SK-N-SH (cell line): ENCODE measurements around the gene CCDC69. TPM values are rescaled to one million over a fixed set of nuclear protein-coding genes. Genes with fewer than 3 reads are reported as not detected.

ENCODE experiments used
- CTCF ChIA-PET: fragments of 300-600, 350-600 bp; formaldehyde crosslinking; extraction: SDS; loops from one replicate; lab custom pipeline; 2021; lab: Yijun Ruan, JAX
- POLR2A ChIA-PET: fragments of 350-600 bp; sonication (Branson Sonifier 250); formaldehyde crosslinking; extraction: SDS; loops from one replicate; lab custom pipeline; 2020; ENCODE audit warnings: antibody characterized with exemption, inconsistent platforms; lab: Yijun Ruan, JAX
- DNase-seq: peaks from one replicate; pipeline ENCODE4 v3.0.0; 2012
- H2AFZ ChIP-seq: fragments of 200-600 bp; sonication (generic); 2 replicates; pipeline ENCODE4 v1.8.1; 2016; ENCODE audit warnings: antibody characterized with exemption, mild to moderate bottlenecking, low read depth
- H3F3A ChIP-seq: fragments of 200-600 bp; sonication (generic); replicated peaks from 2 replicates; pipeline ENCODE3; 2016; ENCODE audit warnings: antibody characterized with exemption, mild to moderate bottlenecking; ENCODE audit not compliant: insufficient read depth
- H3K27ac ChIP-seq, 2 experiments: fragments of 200-500 bp in 1 of 2; fragments of 200-600 bp in 1 of 2; sonication (Bioruptor generic) in 1 of 2; sonication (generic), shearing (Covaris generic) in 1 of 2; 2 replicates each; pipeline versions ENCODE4 v1.5.1 to v1.6.1; 2014 to 2016; ENCODE audit warnings: low read depth in 2 of 2, inconsistent platforms in 1 of 2, low read length in 1 of 2, mild to moderate bottlenecking in 1 of 2, mixed read lengths in 1 of 2
- H3K27me3 ChIP-seq: fragments of 200-600 bp; sonication (generic), shearing (Covaris generic); 2 replicates; pipeline ENCODE4 v1.6.1; 2016; ENCODE audit warnings: mixed run types; ENCODE audit not compliant: insufficient read depth
- H3K36me3 ChIP-seq, 2 experiments: fragments of 200-500 bp in 1 of 2; fragments of 200-600 bp in 1 of 2; sonication (Bioruptor generic) in 1 of 2; sonication (generic) in 1 of 2; replicated peaks in 1 of 2; 2 replicates each; pipeline versions ENCODE3 to v1.5.1; 2014 to 2016; ENCODE audit warnings: low read length in 1 of 2, mild to moderate bottlenecking in 1 of 2; ENCODE audit not compliant: insufficient read depth in 2 of 2, control insufficient read depth in 1 of 2
- H3K4me1 ChIP-seq, 2 experiments: fragments of 200-500 bp in 1 of 2; fragments of 200-600 bp in 1 of 2; sonication (Bioruptor generic) in 1 of 2; sonication (generic), shearing (Covaris generic) in 1 of 2; 2 replicates each; pipeline versions ENCODE4 v1.5.1 to v1.6.1; 2014 to 2016; ENCODE audit warnings: low read depth in 1 of 2, low read length in 1 of 2, mixed run types in 1 of 2; ENCODE audit not compliant: insufficient read depth in 2 of 2, control insufficient read depth in 1 of 2
- H3K4me2 ChIP-seq: fragments of 200-600 bp; sonication (generic), shearing (Covaris generic); 2 replicates; pipeline ENCODE4 v1.6.1; 2017; ENCODE audit warnings: mixed run types
- H3K4me3 ChIP-seq, 2 experiments: fragments of 200-500 bp in 1 of 2; fragments of 200-600 bp in 1 of 2; sonication (Bioruptor generic) in 1 of 2; sonication (generic), shearing (Covaris generic) in 1 of 2; 2 replicates each; pipeline versions ENCODE4 v1.5.1 to v1.8.1; 2014 to 2016; ENCODE audit warnings: low read depth in 2 of 2, inconsistent platforms in 1 of 2, low read length in 1 of 2, mild to moderate bottlenecking in 1 of 2, mixed read lengths in 1 of 2, moderate library complexity in 1 of 2
- H3K79me2 ChIP-seq: fragments of 200-600 bp; sonication (generic); 2 replicates; pipeline ENCODE4 v1.8.1; 2017; ENCODE audit warnings: mild to moderate bottlenecking; ENCODE audit not compliant: insufficient read depth
- H3K9ac ChIP-seq: fragments of 200-600 bp; sonication (generic); 2 replicates; pipeline ENCODE4 v1.6.1; 2017; ENCODE audit warnings: mixed run types
- H3K9me2 ChIP-seq: fragments of 200-600 bp; sonication (generic); 2 replicates; pipeline ENCODE4 v1.6.1; 2017; ENCODE audit warnings: mixed run types
- H3K9me3 ChIP-seq: fragments of 200-600 bp; sonication (generic); 2 replicates; pipeline ENCODE4 v1.6.1; 2017; ENCODE audit warnings: mixed run types, mild to moderate bottlenecking, moderate library complexity
- H4K20me1 ChIP-seq: fragments of 200-600 bp; sonication (generic); 2 replicates; pipeline ENCODE4 v1.6.1; 2017; ENCODE audit warnings: mild to moderate bottlenecking, mixed run types; ENCODE audit not compliant: insufficient read depth
- CHD2 ChIP-seq: fragments of 150-350 bp; IDR thresholded peaks from 2 replicates; pipeline ENCODE4 v1.6.1; 2018; ENCODE audit warnings: low read length; ENCODE audit not compliant: partially characterized antibody
- FOXJ3 ChIP-seq: sonication (generic); formaldehyde crosslinking; IDR thresholded peaks from 2 replicates; pipeline ENCODE4 v1.5.1; 2020; ENCODE audit warnings: mild to moderate bottlenecking, missing genetic modification reagents
- FOXM1 ChIP-seq: IDR thresholded peaks from 2 replicates; pipeline ENCODE4 v1.4.0; 2012; ENCODE audit warnings: low read depth, mild to moderate bottlenecking
- NFIC ChIP-seq: IDR thresholded peaks from 2 replicates; pipeline ENCODE4 v1.4.0; 2012; ENCODE audit warnings: borderline replicate concordance
- RCOR1 ChIP-seq: fragments of 150-350 bp; IDR thresholded peaks from 2 replicates; pipeline ENCODE4 v1.6.1; 2017; ENCODE audit warnings: antibody characterized with exemption, low read length
- SMC3 ChIP-seq: IDR thresholded peaks from 2 replicates; pipeline ENCODE4 v1.6.1; 2012; ENCODE audit warnings: low read depth, low read length, improper control_type of control experiment
- TEAD4 ChIP-seq: IDR thresholded peaks from 2 replicates; pipeline ENCODE4 v1.4.0; 2012; ENCODE audit warnings: mild to moderate bottlenecking, borderline replicate concordance; ENCODE audit not compliant: insufficient read depth
- YY1 ChIP-seq: IDR thresholded peaks from 2 replicates; pipeline ENCODE4 v1.4.0; 2012; ENCODE audit warnings: low read depth, mild to moderate bottlenecking
- ZBTB33 ChIP-seq: IDR thresholded peaks from 2 replicates; pipeline ENCODE4 v1.4.0; 2012; ENCODE audit warnings: low read depth, borderline replicate concordance
- WGBS: methylation state at CpG from one replicate; pipeline ENCODE4 v1.1.6; 2017; ENCODE audit warnings: low lambda C conversion rate; 5-methylcytosine and 5-hydroxymethylcytosine counted together
- polyA plus RNA-seq, 3 experiments: library from polyadenylated mRNA; depleted of rRNA; stranded (reverse); fragments of >200 nt; gene quantifications; 2 replicates each; pipeline ENCODE4 v1.2.3, GENCODE V29; 2012
- TF ChIP-seq, protein P1 (sequence below): fragments of 150-350 bp; IDR thresholded peaks from 2 replicates; pipeline ENCODE4 v1.6.1; 2017; ENCODE audit warnings: antibody characterized with exemption, low read length, low read depth, borderline replicate concordance

The CCDC69 gene
- polyA plus RNA-seq, 1 of the 3 experiments (the other 2 are of a cell fraction) = 0.38 TPM

GRCh38 chr5:151181818-151182523 lies 41.9 kb downstream of the CCDC69 start (continued):
- TF ChIP-seq CHD2 (no peak), YY1 (no peak), SMC3 (no peak), FOXM1 (no peak), TEAD4 (no peak), RCOR1 (no peak)
- TF ChIP-seq, protein P1, sequence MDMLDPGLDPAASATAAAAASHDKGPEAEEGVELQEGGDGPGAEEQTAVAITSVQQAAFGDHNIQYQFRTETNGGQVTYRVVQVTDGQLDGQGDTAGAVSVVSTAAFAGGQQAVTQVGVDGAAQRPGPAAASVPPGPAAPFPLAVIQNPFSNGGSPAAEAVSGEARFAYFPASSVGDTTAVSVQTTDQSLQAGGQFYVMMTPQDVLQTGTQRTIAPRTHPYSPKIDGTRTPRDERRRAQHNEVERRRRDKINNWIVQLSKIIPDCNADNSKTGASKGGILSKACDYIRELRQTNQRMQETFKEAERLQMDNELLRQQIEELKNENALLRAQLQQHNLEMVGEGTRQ = no peak

DNA sequence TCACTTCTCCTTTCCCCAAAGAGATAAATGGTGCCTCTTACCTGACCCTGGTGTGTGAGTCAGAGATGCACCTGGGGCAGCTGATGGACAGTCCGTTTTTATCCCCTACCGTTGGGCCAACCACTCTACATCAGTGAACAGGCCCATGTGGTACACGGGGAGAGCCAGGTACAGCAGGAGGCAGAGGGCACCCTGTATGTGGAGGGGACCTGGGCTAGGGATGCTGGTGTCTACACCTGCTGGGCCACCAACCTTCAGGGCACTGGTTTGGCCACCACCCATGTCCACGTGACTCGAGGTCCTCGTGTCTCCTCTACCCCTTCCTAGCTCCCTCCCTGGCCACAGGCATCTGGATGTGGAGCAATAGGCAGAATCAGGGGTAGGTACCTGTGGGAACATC lies 43.6 kb downstream of the CCDC69 start:
- Histone ChIP-seq H3K4me3 (no peak overlapping the region), H3K9me2 (no peaks in the 10 kb centered on the region), H3K27ac (no peak overlapping the region), H4K20me1 (no peaks in the 10 kb centered on the region), H3K9me3 (no peaks in the 10 kb centered on the region), H3K79me2 (no peaks in the 10 kb centered on the region), H3K27me3 (no peaks in the 10 kb centered on the region; the same call in 1 of the 2 replicates), H3K4me2 (no peak overlapping the region), H3K9ac (no peak overlapping the region), H3K36me3 (no peaks in the 10 kb centered on the region), H2AFZ (no peak overlapping the region), H3K4me1 (no peaks in the 10 kb centered on the region; a peak in 1 of 4 replicates), H3F3A (no peaks in the 10 kb centered on the region)
- TF ChIP-seq CHD2 = no peak
- TF ChIP-seq NFIC = no peak
- WGBS = 45% methylated on average over 3 of the region's 6 CpGs
- POLR2A ChIA-PET = no interaction called here
- DNase-seq = no peak
- CTCF ChIA-PET = interaction anchor here (1.9 kb wide), 1 partner anchor 15 kb away, joined by 5 read pairs; no protein-coding TSS in a partner anchor

DNA sequence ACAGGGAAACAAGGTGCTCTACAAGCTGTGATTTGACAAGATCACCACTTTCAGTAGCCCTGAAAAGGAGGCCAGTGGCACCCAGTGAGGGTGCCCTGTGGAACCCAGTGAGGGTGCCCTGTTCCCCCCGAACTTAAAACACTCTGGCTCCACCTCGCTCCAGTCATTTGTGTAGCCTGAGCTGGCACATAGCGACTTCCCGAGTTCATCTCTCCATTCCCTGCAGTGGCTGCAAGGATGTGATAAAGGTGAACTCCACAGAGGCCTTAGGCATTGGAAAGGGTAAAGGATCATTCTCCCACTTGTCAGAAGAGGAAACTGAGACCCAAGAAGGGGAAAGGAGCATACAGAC lies 44.4 kb downstream of the CCDC69 start:
- Histone ChIP-seq H3K9me2 (no peaks in the 10 kb centered on the region), H2AFZ (no peak overlapping the region), H3K4me2 (no peak overlapping the region), H3K4me1 (no peaks in the 10 kb centered on the region; a peak in 1 of 4 replicates), H3K36me3 (no peaks in the 10 kb centered on the region), H4K20me1 (no peaks in the 10 kb centered on the region), H3K27ac (no peak overlapping the region), H3K27me3 (no peaks in the 10 kb centered on the region; the same call in 1 of the 2 replicates), H3K9me3 (no peaks in the 10 kb centered on the region), H3K4me3 (no peak overlapping the region), H3K9ac (no peak overlapping the region), H3K79me2 (no peaks in the 10 kb centered on the region), H3F3A (no peaks in the 10 kb centered on the region)
- 74% methylated on average over 3 of the region's 4 CpGs for WGBS
- CTCF ChIA-PET = interaction anchor here (1.9 kb wide), 1 partner anchor 14 kb away, joined by 5 read pairs; no protein-coding TSS in a partner anchor
- no peak for DNase-seq
- POLR2A ChIA-PET = no interaction called here
- TF ChIP-seq ZBTB33 (no peak), FOXJ3 (CRISPR knock-in tag) (no peak), FOXM1 (no peak), NFIC (no peak)
